ENCODE data around the gene C11orf97. TPM values are rescaled to one million over a fixed set of nuclear protein-coding genes. Genes with fewer than 3 reads are reported as not detected.

The C11orf97 gene
- total and polyA plus RNA-seq, 9 of the 15 experiments (the other 6 are each of a cell fraction or from before 2014, with no cell fraction given) = not detected

DNA sequence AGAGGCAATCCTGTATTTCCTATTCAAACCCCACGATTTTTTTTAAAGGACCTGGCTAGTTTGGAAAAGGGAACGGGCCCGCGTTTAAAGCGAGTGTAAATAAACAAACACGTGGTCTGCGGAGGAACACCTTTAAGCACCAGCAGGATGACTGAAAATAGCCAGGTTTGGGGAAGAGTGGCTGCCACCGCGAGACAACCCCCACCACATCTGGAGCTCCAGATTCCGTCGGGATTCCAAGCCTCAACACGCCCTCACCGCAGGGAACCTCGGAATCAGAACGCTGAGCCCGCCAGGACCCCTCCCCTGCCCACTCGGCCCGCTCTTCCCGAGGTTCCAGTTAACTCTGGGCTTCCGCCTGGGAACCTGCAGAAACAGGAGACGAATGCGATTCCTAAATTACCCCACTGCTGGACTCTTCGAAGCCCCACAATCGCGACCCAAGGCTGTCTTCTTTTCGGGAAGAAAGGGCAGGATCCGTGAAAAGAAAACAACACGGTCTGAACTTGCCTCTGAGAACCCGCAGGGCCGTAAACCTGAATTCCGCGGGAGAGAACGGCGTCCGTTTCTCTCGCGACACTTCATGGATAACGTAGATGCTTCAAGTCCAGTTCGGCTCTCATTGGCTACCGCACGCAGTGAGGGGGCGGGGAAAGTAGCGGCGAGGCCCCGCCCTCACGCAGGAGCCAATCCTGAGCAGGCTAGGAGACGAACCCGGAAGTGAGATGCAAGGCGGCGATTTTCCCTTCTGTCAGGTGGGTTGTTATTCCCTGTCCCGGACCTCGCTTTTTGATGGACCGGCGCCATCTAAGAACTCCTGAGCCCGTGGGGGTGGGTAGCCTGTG is 18.8 kb upstream of the C11orf97 start, which contains the start of the genes ANKRD49 and MRE11 (continued):
- TF ChIP-seq, protein P1, sequence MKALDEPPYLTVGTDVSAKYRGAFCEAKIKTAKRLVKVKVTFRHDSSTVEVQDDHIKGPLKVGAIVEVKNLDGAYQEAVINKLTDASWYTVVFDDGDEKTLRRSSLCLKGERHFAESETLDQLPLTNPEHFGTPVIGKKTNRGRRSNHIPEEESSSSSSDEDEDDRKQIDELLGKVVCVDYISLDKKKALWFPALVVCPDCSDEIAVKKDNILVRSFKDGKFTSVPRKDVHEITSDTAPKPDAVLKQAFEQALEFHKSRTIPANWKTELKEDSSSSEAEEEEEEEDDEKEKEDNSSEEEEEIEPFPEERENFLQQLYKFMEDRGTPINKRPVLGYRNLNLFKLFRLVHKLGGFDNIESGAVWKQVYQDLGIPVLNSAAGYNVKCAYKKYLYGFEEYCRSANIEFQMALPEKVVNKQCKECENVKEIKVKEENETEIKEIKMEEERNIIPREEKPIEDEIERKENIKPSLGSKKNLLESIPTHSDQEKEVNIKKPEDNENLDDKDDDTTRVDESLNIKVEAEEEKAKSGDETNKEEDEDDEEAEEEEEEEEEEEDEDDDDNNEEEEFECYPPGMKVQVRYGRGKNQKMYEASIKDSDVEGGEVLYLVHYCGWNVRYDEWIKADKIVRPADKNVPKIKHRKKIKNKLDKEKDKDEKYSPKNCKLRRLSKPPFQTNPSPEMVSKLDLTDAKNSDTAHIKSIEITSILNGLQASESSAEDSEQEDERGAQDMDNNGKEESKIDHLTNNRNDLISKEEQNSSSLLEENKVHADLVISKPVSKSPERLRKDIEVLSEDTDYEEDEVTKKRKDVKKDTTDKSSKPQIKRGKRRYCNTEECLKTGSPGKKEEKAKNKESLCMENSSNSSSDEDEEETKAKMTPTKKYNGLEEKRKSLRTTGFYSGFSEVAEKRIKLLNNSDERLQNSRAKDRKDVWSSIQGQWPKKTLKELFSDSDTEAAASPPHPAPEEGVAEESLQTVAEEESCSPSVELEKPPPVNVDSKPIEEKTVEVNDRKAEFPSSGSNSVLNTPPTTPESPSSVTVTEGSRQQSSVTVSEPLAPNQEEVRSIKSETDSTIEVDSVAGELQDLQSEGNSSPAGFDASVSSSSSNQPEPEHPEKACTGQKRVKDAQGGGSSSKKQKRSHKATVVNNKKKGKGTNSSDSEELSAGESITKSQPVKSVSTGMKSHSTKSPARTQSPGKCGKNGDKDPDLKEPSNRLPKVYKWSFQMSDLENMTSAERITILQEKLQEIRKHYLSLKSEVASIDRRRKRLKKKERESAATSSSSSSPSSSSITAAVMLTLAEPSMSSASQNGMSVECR (CRISPR knock-in tag; IDR thresholded peaks at IDR 0.05) = peak; percentile 72
- TF ChIP-seq NKRF (IDR thresholded peaks at IDR 0.05; ENCODE audit: borderline replicate concordance) (peak; percentile 83), BACH1 (tag; IDR thresholded peaks at IDR 0.05) (no peak), ZNF253 (CRISPR knock-in tag; conservative IDR thresholded peaks at IDR 0.05) (no peak), MECOM (CRISPR knock-in tag; IDR thresholded peaks at IDR 0.05) (no peak)
- TF ChIP-seq, protein P2, sequence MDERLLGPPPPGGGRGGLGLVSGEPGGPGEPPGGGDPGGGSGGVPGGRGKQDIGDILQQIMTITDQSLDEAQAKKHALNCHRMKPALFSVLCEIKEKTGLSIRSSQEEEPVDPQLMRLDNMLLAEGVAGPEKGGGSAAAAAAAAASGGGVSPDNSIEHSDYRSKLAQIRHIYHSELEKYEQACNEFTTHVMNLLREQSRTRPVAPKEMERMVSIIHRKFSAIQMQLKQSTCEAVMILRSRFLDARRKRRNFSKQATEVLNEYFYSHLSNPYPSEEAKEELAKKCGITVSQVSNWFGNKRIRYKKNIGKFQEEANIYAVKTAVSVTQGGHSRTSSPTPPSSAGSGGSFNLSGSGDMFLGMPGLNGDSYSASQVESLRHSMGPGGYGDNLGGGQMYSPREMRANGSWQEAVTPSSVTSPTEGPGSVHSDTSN (CRISPR knock-in tag; IDR thresholded peaks at IDR 0.05; ENCODE audit: low read depth) = no peak
- TF ChIP-seq, protein P2 (tag; conservative IDR thresholded peaks at IDR 0.05; ENCODE audit: low read depth) = no peak
